GM12801 (cell line): ENCODE data around the gene TASP1.

Source experiments
- CTCF ChIP-seq: IDR thresholded peaks from one replicate; pipeline ENCODE4 v1.5.1; 2011; ENCODE audit warnings: control low read depth; ENCODE audit not compliant: insufficient read length; ENCODE audit errors: extremely low read depth

TASP1 gene

GRCh38 chr20:13525225-13525940 lies 113.3 kb downstream of the TASP1 start:
- no peak for TF ChIP-seq CTCF

- no peak for TF ChIP-seq CTCF
These were observed 114.4 kb downstream of the TASP1 start for GRCh38 chr20:13524339-13524738.

- TF ChIP-seq CTCF = no peak
These were observed 120.9 kb downstream of the TASP1 start for GRCh38 chr20:13517831-13518230.

GRCh38 chr20:13515796-13516558 lies 122.8 kb downstream of the TASP1 start:
- TF ChIP-seq CTCF = no peak

- TF ChIP-seq CTCF = no peak
These were observed 123.4 kb downstream of the TASP1 start for GRCh38 chr20:13515291-13515690.

GRCh38 chr20:13510837-13511488 lies 127.8 kb downstream of the TASP1 start:
- TF ChIP-seq CTCF = no peak

GRCh38 chr20:13507646-13508045 lies 131.1 kb downstream of the TASP1 start:
- TF ChIP-seq CTCF = no peak
